ENCODE measurements around the gene DGCR2.

- TF ChIP-seq CTCF (IDR thresholded peaks at IDR 0.05) (no peak), POLR2A (IDR thresholded peaks at IDR 0.05) (no peak)
Measured at GRCh38 chr22:19055801-19056200, 66.4 kb downstream of the DGCR2 start.
